GM23338 (cell line): ENCODE results near the gene CPNE4. TPM values are rescaled to one million over a fixed set of nuclear protein-coding genes. Genes with fewer than 3 reads are reported as not detected.

Experiments used
- ATAC-seq: fragments of 200-7000 bp; cut with Tn5 transposase; 3 replicates; pipeline ENCODE4 v1.9.1; 2020
- DNase-seq: peaks from one replicate; pipeline ENCODE4 v3.0.0-alpha.2; 2015; ENCODE audit warnings: low spot score
- H2AFZ ChIP-seq: fragments of 200-600 bp; sonication (generic); 2 replicates; pipeline ENCODE4 v1.8.0; 2016; ENCODE audit warnings: antibody characterized with exemption, mild to moderate bottlenecking, moderate library complexity
- H3F3A ChIP-seq: fragments of 200-600 bp; sonication (generic); replicated peaks from 2 replicates; pipeline ENCODE4 v1.8.0; 2017; ENCODE audit warnings: antibody characterized with exemption, mixed run types, low read depth
- H3K27ac ChIP-seq: fragments of 200-600 bp; sonication (generic); 2 replicates; pipeline ENCODE4 v1.6.1; 2016; ENCODE audit warnings: low read depth
- H3K27me3 ChIP-seq: fragments of 200-600 bp; sonication (generic); 2 replicates; pipeline ENCODE4 v1.8.0; 2016; ENCODE audit warnings: mild to moderate bottlenecking, mixed run types, moderate library complexity; ENCODE audit not compliant: insufficient read depth
- H3K36me3 ChIP-seq: fragments of 200-600 bp; sonication (generic); 2 replicates; pipeline ENCODE4 v1.8.0; 2016; ENCODE audit warnings: mild to moderate bottlenecking; ENCODE audit not compliant: insufficient read depth
- H3K4me1 ChIP-seq: fragments of 200-600 bp; sonication (generic); 2 replicates; pipeline ENCODE4 v1.8.0; 2016; ENCODE audit warnings: mild to moderate bottlenecking, moderate library complexity; ENCODE audit not compliant: insufficient read depth
- H3K4me2 ChIP-seq: fragments of 200-600 bp; sonication (generic); 2 replicates; pipeline ENCODE4 v1.7.1; 2017; ENCODE audit warnings: mixed run types
- H3K4me3 ChIP-seq: fragments of 200-600 bp; sonication (generic); 2 replicates; pipeline ENCODE4 v1.6.1; 2016; ENCODE audit warnings: mixed run types
- H3K79me2 ChIP-seq: fragments of 200-600 bp; sonication (generic); replicated peaks from 2 replicates; pipeline ENCODE4 v1.8.0; 2017; ENCODE audit warnings: mild to moderate bottlenecking; ENCODE audit not compliant: insufficient read depth
- H3K9me2 ChIP-seq: fragments of 200-600 bp; sonication (generic); 2 replicates; pipeline ENCODE4 v1.8.0; 2017; ENCODE audit not compliant: insufficient read depth
- H4K20me1 ChIP-seq: fragments of 200-600 bp; sonication (generic); replicated peaks from 2 replicates; pipeline ENCODE4 v1.8.0; 2017; ENCODE audit warnings: mild to moderate bottlenecking; ENCODE audit not compliant: insufficient read depth
- H3K27ac Mint-ChIP-seq: 2 replicates; pipeline ENCODE4 v1.8.0; 2020; ENCODE audit warnings: inconsistent platforms, mild to moderate bottlenecking, moderate library complexity, mixed read lengths
- H3K27me3 Mint-ChIP-seq: 3 replicates; pipeline ENCODE4 v1.8.0; 2022; ENCODE audit warnings: low read depth, mild to moderate bottlenecking, moderate library complexity, mixed read lengths, inconsistent platforms; ENCODE audit not compliant: insufficient read depth, poor library complexity
- H3K36me3 Mint-ChIP-seq: 3 replicates; pipeline ENCODE4 v1.8.0; 2021; ENCODE audit warnings: low read depth, mild to moderate bottlenecking, inconsistent platforms, moderate library complexity, mixed read lengths
- H3K4me1 Mint-ChIP-seq: 3 replicates; pipeline ENCODE4 v1.8.0; 2020; ENCODE audit warnings: mild to moderate bottlenecking, inconsistent platforms, mixed read lengths
- H3K4me3 Mint-ChIP-seq: 3 replicates; pipeline ENCODE4 v1.8.0; 2021; ENCODE audit warnings: moderate library complexity, mild to moderate bottlenecking, inconsistent platforms, mixed read lengths
- H3K9me3 Mint-ChIP-seq: 3 replicates; pipeline ENCODE4 v1.8.0; 2020; ENCODE audit warnings: moderate library complexity, mild to moderate bottlenecking, inconsistent platforms, mixed read lengths
- CREB1 ChIP-seq: fragments of 250-450 bp; sonication (Bioruptor Pico); IDR thresholded peaks from 2 replicates; pipeline ENCODE4 v1.5.0; 2020; ENCODE audit warnings: low read depth, mild to moderate bottlenecking, moderate library complexity
- CTCF ChIP-seq, 2 experiments: fragments of 200-600 bp in 1 of 2; sonication (generic) in 1 of 2; conservative IDR thresholded peaks; 2 replicates each; pipeline versions ENCODE4 v1.5.1 to v1.6.1; 2016 to 2017; ENCODE audit warnings: antibody characterized with exemption in 2 of 2, low read depth in 2 of 2, mild to moderate bottlenecking in 2 of 2, moderate library complexity in 1 of 2
- ETS1 ChIP-seq: IDR thresholded peaks from 2 replicates; pipeline ENCODE4 v1.6.1; 2016; ENCODE audit warnings: antibody characterized with exemption
- EZH2 ChIP-seq: fragments of 200-600 bp; sonication (generic); IDR thresholded peaks from one replicate; pipeline ENCODE4 v1.8.0; 2017; ENCODE audit warnings: antibody characterized with exemption, mild to moderate bottlenecking, low read depth; ENCODE audit not compliant: unreplicated experiment
- JUNB ChIP-seq: IDR thresholded peaks from one replicate; pipeline ENCODE4 v1.6.1; 2016; ENCODE audit warnings: antibody characterized with exemption; ENCODE audit not compliant: unreplicated experiment
- NANOG ChIP-seq: IDR thresholded peaks from 2 replicates; pipeline ENCODE4 v1.6.1; 2016; ENCODE audit warnings: antibody characterized with exemption, borderline replicate concordance
- POLR2AphosphoS5 ChIP-seq: IDR thresholded peaks from 2 replicates; pipeline ENCODE4 v1.6.1; 2016; ENCODE audit warnings: antibody characterized with exemption, low read depth
- STAT1 ChIP-seq: IDR thresholded peaks from one replicate; pipeline ENCODE4 v1.6.1; 2016; ENCODE audit warnings: antibody characterized with exemption; ENCODE audit not compliant: unreplicated experiment
- ZNF114 ChIP-seq: fragments of 250-450 bp; sonication (Bioruptor Pico); IDR thresholded peaks from 2 replicates; pipeline ENCODE4 v1.5.0; 2020; ENCODE audit warnings: mild to moderate bottlenecking, moderate library complexity
- ZNF331 ChIP-seq: fragments of 250-450 bp; sonication (Bioruptor Pico); IDR thresholded peaks from 2 replicates; pipeline ENCODE4 v1.5.0; 2020; ENCODE audit warnings: low read depth, mild to moderate bottlenecking, moderate library complexity
- polyA plus RNA-seq: library from polyadenylated mRNA; unstranded; fragments of >200 nt; fragmentation: Nextera tagmentation; extraction: Ambion mirVana; gene quantifications from 2 replicates; pipeline ENCODE4 v1.2.1, GENCODE V29; 2016
- total RNA-seq: library from RNA; depleted of rRNA; stranded (reverse); fragments of >200 nt; shearing (Covaris generic); gene quantifications from 2 replicates; pipeline ENCODE4 v1.2.3, GENCODE V29; 2014
- TF ChIP-seq, protein P1 (sequence below): IDR thresholded peaks from one replicate; pipeline ENCODE4 v1.6.1; 2018; ENCODE audit warnings: antibody characterized with exemption; ENCODE audit not compliant: unreplicated experiment

The CPNE4 gene
- total and polyA plus RNA-seq, 2 experiments from 2014 or later, result 2.0 to 6.5 TPM

GRCh38 chr3:131831608-131832007 lies 203.2 kb downstream of the CPNE4 start:
- Histone ChIP-seq H2AFZ (no peak overlapping the region), H3K36me3 (no peaks in the 10 kb centered on the region), H4K20me1 (no peaks in the 10 kb centered on the region), H3K9me2 (no peaks in the 10 kb centered on the region; the same call in 1 of the 2 replicates), H3K27ac (no peak overlapping the region), H3K27me3 (no peaks in the 10 kb centered on the region), H3F3A (no peaks in the 10 kb centered on the region), H3K4me2 (no peak overlapping the region), H3K4me3 (no peak overlapping the region), H3K4me1 (peaks cover 9% of the 10 kb centered on the region), H3K79me2 (no peaks in the 10 kb centered on the region)
- Mint-ChIP-seq H3K36me3 (peaks cover 9% of the 10 kb centered on the region; the same call in 1 of the 3 replicates), H3K4me3 (no peak overlapping the region), H3K9me3 (peaks cover 11% of the 10 kb centered on the region), H3K27me3 (peaks cover 2% of the 10 kb centered on the region), H3K27ac (no peak overlapping the region), H3K4me1 (peaks cover 4% of the 10 kb centered on the region; the same call in 2 of the 3 replicates)
- ATAC-seq (no peak), DNase-seq (no peak)
- TF ChIP-seq ETS1 (no peak), NANOG (no peak)

GRCh38 chr3:131821191-131821762 lies 213.5 kb downstream of the CPNE4 start:
- H3K27ac Mint-ChIP-seq, result no peak overlapping the region
- H3K36me3 Mint-ChIP-seq, result no peaks in the 10 kb centered on the region
- Histone ChIP-seq H3K27me3 (no peaks in the 10 kb centered on the region), H3K9me2 (no peaks in the 10 kb centered on the region), H3K4me2 (no peak overlapping the region), H3K36me3 (no peaks in the 10 kb centered on the region), H3K27ac (no peak overlapping the region), H3K79me2 (no peaks in the 10 kb centered on the region), H3K4me3 (no peak overlapping the region), H4K20me1 (no peaks in the 10 kb centered on the region), H3K4me1 (peaks cover 28% of the 10 kb centered on the region), H2AFZ (peak overlapping the region; percentile 11; the same call in 1 of the 2 replicates), H3F3A (no peaks in the 10 kb centered on the region)
- H3K4me3 Mint-ChIP-seq, result no peak overlapping the region
- ATAC-seq (no peak), DNase-seq (no peak)
- H3K4me1 Mint-ChIP-seq, result peaks cover 26% of the 10 kb centered on the region
- H3K9me3 Mint-ChIP-seq, result no peaks in the 10 kb centered on the region
- no peak for TF ChIP-seq CREB1 (CRISPR knock-in tag)
- H3K27me3 Mint-ChIP-seq, result no peaks in the 10 kb centered on the region

DNA sequence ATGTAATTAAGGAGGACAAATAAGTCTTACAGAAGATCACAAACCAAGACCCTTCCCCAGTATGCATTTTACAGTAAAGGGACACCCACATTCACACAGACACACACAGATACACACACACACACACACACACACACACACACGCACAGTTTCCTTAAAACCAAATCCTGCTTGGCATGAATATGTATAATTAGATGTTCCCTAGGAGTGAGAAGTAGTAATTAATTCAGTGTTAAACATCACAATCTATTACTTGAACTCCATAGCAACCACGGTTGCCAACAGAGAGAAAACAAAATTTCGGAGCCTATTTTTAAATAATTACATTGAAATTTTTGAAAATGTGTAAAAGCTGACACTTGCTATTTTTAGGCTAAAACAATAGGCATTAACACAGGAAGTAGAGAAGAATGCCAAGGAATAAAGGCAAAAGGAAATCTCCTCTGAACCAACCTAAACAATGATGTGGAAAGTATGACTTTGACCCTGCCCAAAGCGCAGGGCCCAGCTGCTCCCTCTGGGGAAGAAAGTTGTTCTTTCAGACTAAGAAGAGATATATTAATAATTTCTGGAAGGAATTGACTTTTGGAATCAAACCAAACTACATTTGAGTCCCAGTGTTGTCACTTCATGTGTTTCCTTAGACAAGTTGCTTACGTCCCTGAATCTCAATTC lies 215.3 kb downstream of the CPNE4 start:
- Histone ChIP-seq H3K27me3 (no peaks in the 10 kb centered on the region), H3K4me2 (peak overlapping the region; percentile 33), H4K20me1 (no peaks in the 10 kb centered on the region), H3K4me1 (peaks cover 33% of the 10 kb centered on the region), H2AFZ (no peak overlapping the region; the same call in 1 of the 2 replicates), H3K79me2 (no peaks in the 10 kb centered on the region), H3K27ac (no peak overlapping the region), H3K36me3 (no peaks in the 10 kb centered on the region), H3K4me3 (no peak overlapping the region), H3F3A (no peaks in the 10 kb centered on the region), H3K9me2 (no peaks in the 10 kb centered on the region)
- H3K36me3 Mint-ChIP-seq, result no peaks in the 10 kb centered on the region
- no peak for DNase-seq
- peaks cover 26% of the 10 kb centered on the region for H3K4me1 Mint-ChIP-seq
- no peaks in the 10 kb centered on the region for H3K27me3 Mint-ChIP-seq
- ATAC-seq, result no peak
- H3K27ac Mint-ChIP-seq, result no peak overlapping the region
- no peak overlapping the region for H3K4me3 Mint-ChIP-seq
- H3K9me3 Mint-ChIP-seq, result no peaks in the 10 kb centered on the region
- TF ChIP-seq, protein P1, sequence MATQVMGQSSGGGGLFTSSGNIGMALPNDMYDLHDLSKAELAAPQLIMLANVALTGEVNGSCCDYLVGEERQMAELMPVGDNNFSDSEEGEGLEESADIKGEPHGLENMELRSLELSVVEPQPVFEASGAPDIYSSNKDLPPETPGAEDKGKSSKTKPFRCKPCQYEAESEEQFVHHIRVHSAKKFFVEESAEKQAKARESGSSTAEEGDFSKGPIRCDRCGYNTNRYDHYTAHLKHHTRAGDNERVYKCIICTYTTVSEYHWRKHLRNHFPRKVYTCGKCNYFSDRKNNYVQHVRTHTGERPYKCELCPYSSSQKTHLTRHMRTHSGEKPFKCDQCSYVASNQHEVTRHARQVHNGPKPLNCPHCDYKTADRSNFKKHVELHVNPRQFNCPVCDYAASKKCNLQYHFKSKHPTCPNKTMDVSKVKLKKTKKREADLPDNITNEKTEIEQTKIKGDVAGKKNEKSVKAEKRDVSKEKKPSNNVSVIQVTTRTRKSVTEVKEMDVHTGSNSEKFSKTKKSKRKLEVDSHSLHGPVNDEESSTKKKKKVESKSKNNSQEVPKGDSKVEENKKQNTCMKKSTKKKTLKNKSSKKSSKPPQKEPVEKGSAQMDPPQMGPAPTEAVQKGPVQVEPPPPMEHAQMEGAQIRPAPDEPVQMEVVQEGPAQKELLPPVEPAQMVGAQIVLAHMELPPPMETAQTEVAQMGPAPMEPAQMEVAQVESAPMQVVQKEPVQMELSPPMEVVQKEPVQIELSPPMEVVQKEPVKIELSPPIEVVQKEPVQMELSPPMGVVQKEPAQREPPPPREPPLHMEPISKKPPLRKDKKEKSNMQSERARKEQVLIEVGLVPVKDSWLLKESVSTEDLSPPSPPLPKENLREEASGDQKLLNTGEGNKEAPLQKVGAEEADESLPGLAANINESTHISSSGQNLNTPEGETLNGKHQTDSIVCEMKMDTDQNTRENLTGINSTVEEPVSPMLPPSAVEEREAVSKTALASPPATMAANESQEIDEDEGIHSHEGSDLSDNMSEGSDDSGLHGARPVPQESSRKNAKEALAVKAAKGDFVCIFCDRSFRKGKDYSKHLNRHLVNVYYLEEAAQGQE, result no peak
- TF ChIP-seq STAT1 (no peak), JUNB (no peak), ZNF331 (CRISPR knock-in tag) (no peak), CTCF (conservative IDR thresholded peaks at IDR 0.05; ENCODE audit: low read depth in 2 of 2) (no peak), POLR2AphosphoS5 (no peak), ETS1 (no peak), ZNF114 (CRISPR knock-in tag) (no peak), NANOG (no peak), EZH2 (no peak)
